MCF 10A (cell line): ENCODE measurements around the gene FTCD. TPM values are rescaled to one million over a fixed set of nuclear protein-coding genes. Genes with fewer than 3 reads are reported as not detected.

Experiments
- BruUV-seq: library from RNA; stranded (reverse); fragments of 400-500 nt; replicated peaks from 2 replicates; lab custom pipeline; 2021; lab: Mats Ljungman, UMichigan
- CTCF ChIA-PET: fragments of 300-600 bp; sonication (Branson Sonifier 250); formaldehyde crosslinking; extraction: SDS; loops from one replicate; lab custom pipeline; 2021; ENCODE audit warnings: antibody characterized with exemption, inconsistent platforms; lab: Yijun Ruan, JAX
- POLR2A ChIA-PET: fragments of 300-600, 350-650 bp; sonication (Branson Sonifier 250); formaldehyde crosslinking; extraction: SDS; loops from one replicate; lab custom pipeline; 2020; ENCODE audit warnings: antibody characterized with exemption, inconsistent platforms; lab: Yijun Ruan, JAX
- DNase-seq: peaks from one replicate; pipeline ENCODE4 v3.0.0-alpha.2; 2018; ENCODE audit not compliant: unreplicated experiment
- H3K27ac Mint-ChIP-seq: one replicate; pipeline ENCODE4 v1.8.0; 2022; ENCODE audit warnings: mild to moderate bottlenecking, low read depth, mixed read lengths; ENCODE audit not compliant: unreplicated experiment
- H3K27me3 Mint-ChIP-seq: one replicate; pipeline ENCODE4 v1.8.0; 2022; ENCODE audit warnings: mixed read lengths; ENCODE audit not compliant: insufficient read depth, unreplicated experiment
- H3K36me3 Mint-ChIP-seq: one replicate; pipeline ENCODE4 v1.8.0; 2022; ENCODE audit warnings: mild to moderate bottlenecking, moderate library complexity, mixed read lengths; ENCODE audit not compliant: insufficient read depth, unreplicated experiment
- H3K4me1 Mint-ChIP-seq: one replicate; pipeline ENCODE4 v1.8.0; 2022; ENCODE audit warnings: mixed read lengths; ENCODE audit not compliant: insufficient read depth, unreplicated experiment
- H3K4me3 Mint-ChIP-seq: one replicate; pipeline ENCODE4 v1.8.0; 2022; ENCODE audit warnings: mild to moderate bottlenecking, moderate library complexity, mixed read lengths; ENCODE audit not compliant: unreplicated experiment
- H3K9me3 Mint-ChIP-seq: one replicate; pipeline ENCODE4 v1.8.0; 2022; ENCODE audit warnings: mixed read lengths; ENCODE audit not compliant: unreplicated experiment
- CTCF ChIP-seq: fragments of 200-600 bp; IDR thresholded peaks from one replicate; pipeline ENCODE4 v1.8.0; 2022; ENCODE audit warnings: antibody characterized with exemption, mild to moderate bottlenecking; ENCODE audit not compliant: unreplicated experiment
- intact Hi-C: fragments of 100-400 bp; cut with micrococcal nuclease; formaldehyde crosslinking; loops from 2 replicates; pipeline ENCODE4 v1.14.1; 2022
- total RNA-seq: library from RNA; stranded (reverse); gene quantifications from 2 replicates; pipeline ENCODE4 v1.2.3, GENCODE V29; 2022

Gene FTCD
- total RNA-seq, 1 experiment from 2014 or later, result not detected

DNA sequence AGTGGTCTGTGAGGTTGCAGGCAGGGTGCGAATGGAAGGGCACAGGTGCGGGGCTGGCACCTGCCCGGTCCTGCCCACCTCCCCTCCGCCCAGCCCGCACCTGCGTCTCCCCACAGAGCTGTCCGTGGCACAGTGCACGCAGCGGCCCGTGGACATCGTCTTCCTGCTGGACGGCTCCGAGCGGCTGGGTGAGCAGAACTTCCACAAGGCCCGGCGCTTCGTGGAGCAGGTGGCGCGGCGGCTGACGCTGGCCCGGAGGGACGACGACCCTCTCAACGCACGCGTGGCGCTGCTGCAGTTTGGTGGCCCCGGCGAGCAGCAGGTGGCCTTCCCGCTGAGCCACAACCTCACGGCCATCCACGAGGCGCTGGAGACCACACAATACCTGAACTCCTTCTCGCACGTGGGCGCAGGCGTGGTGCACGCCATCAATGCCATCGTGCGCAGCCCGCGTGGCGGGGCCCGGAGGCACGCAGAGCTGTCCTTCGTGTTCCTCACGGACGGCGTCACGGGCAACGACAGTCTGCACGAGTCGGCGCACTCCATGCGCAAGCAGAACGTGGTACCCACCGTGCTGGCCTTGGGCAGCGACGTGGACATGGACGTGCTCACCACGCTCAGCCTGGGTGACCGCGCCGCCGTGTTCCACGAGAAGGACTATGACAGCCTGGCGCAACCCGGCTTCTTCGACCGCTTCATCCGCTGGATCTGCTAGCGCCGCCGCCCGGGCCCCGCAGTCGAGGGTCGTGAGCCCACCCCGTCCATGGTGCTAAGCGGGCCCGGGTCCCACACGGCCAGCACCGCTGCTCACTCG, 23.3 kb downstream of the FTCD start:
- POLR2A ChIA-PET, result no interaction called here
- H3K9me3 Mint-ChIP-seq, result no peaks in the 10 kb centered on the region
- no peak for TF ChIP-seq CTCF
- no TSS peak for BruUV-seq
- H3K36me3 Mint-ChIP-seq, result no peaks in the 10 kb centered on the region
- CTCF ChIA-PET, result interaction anchor here (0.8 kb wide), 1 partner anchor 11 kb away, joined by 4 read pairs; no protein-coding TSS in a partner anchor
- no peak overlapping the region for H3K27ac Mint-ChIP-seq
- no peak for DNase-seq
- intact Hi-C loops, result no loop called here
- H3K4me1 Mint-ChIP-seq, result no peaks in the 10 kb centered on the region
- H3K4me3 Mint-ChIP-seq, result no peak overlapping the region
- H3K27me3 Mint-ChIP-seq, result no peaks in the 10 kb centered on the region

- CTCF ChIA-PET, result no interaction called here
Observed at GRCh38 chr21:46131588-46131837, 23.9 kb downstream of the FTCD start.

DNA sequence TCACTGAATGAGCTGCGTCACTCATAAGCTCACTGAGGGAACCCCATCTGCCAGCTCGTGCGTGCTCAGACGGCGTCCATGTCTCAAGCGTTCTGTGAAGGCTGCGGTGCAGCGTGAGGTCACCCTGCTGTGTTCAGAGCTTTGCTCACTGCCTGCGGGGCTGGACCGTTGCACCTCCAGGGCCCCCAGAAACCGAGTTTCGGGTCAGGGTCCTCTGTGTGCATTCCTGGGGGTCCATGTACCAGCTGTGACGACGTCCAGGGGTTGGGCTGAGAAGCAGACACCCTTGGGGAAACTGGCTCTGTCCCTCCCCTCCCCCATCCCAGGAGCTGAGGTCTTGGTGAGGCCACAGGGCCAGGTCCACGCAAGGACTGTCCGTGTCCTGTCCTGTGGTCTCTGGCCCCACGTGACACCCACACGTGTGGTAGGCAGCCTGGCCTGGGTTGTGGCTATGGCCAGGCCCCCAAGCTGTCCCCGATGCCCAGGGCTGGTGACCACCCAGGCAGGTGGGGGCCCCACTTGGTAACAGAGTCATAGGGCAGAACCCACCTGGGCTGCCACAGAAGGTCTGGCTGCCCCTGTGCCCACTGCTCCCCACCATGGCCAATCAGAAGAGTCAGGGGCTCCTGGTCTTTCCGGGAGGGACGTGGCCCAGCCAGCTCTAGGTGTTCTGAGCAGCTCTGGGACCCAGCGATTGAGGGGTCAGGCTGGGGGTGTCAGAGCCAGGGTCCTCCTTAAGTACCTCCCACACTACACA, 24.4 kb downstream of the FTCD start:
- CTCF ChIA-PET, result no interaction called here
- intact Hi-C loops, result no loop called here
- H3K9me3 Mint-ChIP-seq, result no peaks in the 10 kb centered on the region
- no peaks in the 10 kb centered on the region for H3K27me3 Mint-ChIP-seq
- H3K36me3 Mint-ChIP-seq, result no peaks in the 10 kb centered on the region
- H3K4me1 Mint-ChIP-seq, result no peaks in the 10 kb centered on the region
- TF ChIP-seq CTCF, result no peak
- no peak overlapping the region for H3K4me3 Mint-ChIP-seq
- no TSS peak for BruUV-seq
- no peak for DNase-seq
- H3K27ac Mint-ChIP-seq, result no peak overlapping the region
- POLR2A ChIA-PET, result interaction anchor here (0.5 kb wide), 1 partner anchor 151 kb away, joined by 3 read pairs; no protein-coding TSS in a partner anchor

More at GRCh38 chr21:46131588-46131837, 23.9 kb downstream of the FTCD start:
- intact Hi-C loops, result no loop called here
- no TSS peak for BruUV-seq
- Mint-ChIP-seq H3K4me3 (no peak overlapping the region), H3K4me1 (no peaks in the 10 kb centered on the region), H3K27ac (no peak overlapping the region), H3K9me3 (no peaks in the 10 kb centered on the region), H3K36me3 (no peaks in the 10 kb centered on the region), H3K27me3 (no peaks in the 10 kb centered on the region)
- no peak for TF ChIP-seq CTCF
- POLR2A ChIA-PET, result no interaction called here
- DNase-seq, result no peak
